Measurements from ENCODE around the gene SLC4A3. TPM values are rescaled to one million over a fixed set of nuclear protein-coding genes. Genes with fewer than 3 reads are reported as not detected.

SLC4A3 gene
- 0.47 TPM for total RNA-seq
- 6.9 TPM for polyA plus RNA-seq
- long read RNA-seq, donor 1: 0 reads
- long read RNA-seq, donor 2: 0 reads
- long read RNA-seq, donor 3: 0 reads
- long read RNA-seq, donor 4: 0 reads
- long read RNA-seq, donor 5: 0 reads
- long read RNA-seq, donor 6: 0 reads
- long read RNA-seq, donor 7: 0 reads
- long read RNA-seq, donor 8: 0 reads
- long read RNA-seq, donor 9: 0 reads
- long read RNA-seq, donor 10: 0 reads

GRCh38 chr2:219627103-219628100 is at the start of gene SLC4A3:
Gene SLC4A3 (plus strand): TSS chr2:219627630. CDS start chr2:219627993, 363 bp downstream.
- Histone ChIP-seq H3K4me3 (ENCODE audit: low read length in 2 of 2) (peak within 1 kb of the TSS; percentile 34 to 65), H3K27me3 (ENCODE audit: control insufficient read depth in 2 of 2, insufficient read depth in 1 of 2, low read length in 1 of 2) (peaks cover 15 to 74% of the 10 kb centered on the region in 2 donors), H3K4me1 (ENCODE audit: control insufficient read depth in 2 of 2, insufficient read depth in 2 of 2, low read length in 2 of 2) (peaks cover 9 to 19% of the 10 kb centered on the region in 2 donors), H3K9me3 (ENCODE audit: control insufficient read depth in 2 of 2, insufficient read depth in 1 of 2, low read length in 1 of 2) (peaks cover 0 to 4% of the 10 kb centered on the region in 2 donors), H3K36me3 (ENCODE audit: control insufficient read depth in 2 of 2, insufficient read depth in 2 of 2, low read length in 1 of 2) (no peaks in the 10 kb centered on the region), H3K27ac (ENCODE audit: low read depth in 1 of 2, low read length in 1 of 2) (no peak within 1 kb of the TSS)
- WGBS: 6% methylated on average over 103 of the region's 103 CpGs
- DNase-seq (ENCODE audit: low read depth in 6 of 9, low spot score in 9 of 9): peak in 1 of 9 donors; percentile 28

GRCh38 chr2:219578811-219579613 is 48.4 kb upstream of the SLC4A3 start:
- Histone ChIP-seq H3K4me1 (ENCODE audit: control insufficient read depth in 2 of 2, insufficient read depth in 2 of 2, low read length in 2 of 2) (peaks cover 0 to 6% of the 10 kb centered on the region in 2 donors), H3K9me3 (ENCODE audit: control insufficient read depth in 2 of 2, insufficient read depth in 1 of 2, low read length in 1 of 2) (no peaks in the 10 kb centered on the region), H3K4me3 (ENCODE audit: low read length in 2 of 2) (no peak overlapping the region), H3K27ac (ENCODE audit: low read depth in 1 of 2, low read length in 1 of 2) (no peak overlapping the region), H3K36me3 (ENCODE audit: control insufficient read depth in 2 of 2, insufficient read depth in 2 of 2, low read length in 1 of 2) (no peaks in the 10 kb centered on the region), H3K27me3 (ENCODE audit: control insufficient read depth in 2 of 2, insufficient read depth in 1 of 2, low read length in 1 of 2) (peaks cover 3 to 44% of the 10 kb centered on the region in 2 donors)
- WGBS: 95% methylated on average over 8 of the region's 8 CpGs
- DNase-seq (ENCODE audit: low read depth in 6 of 9, low spot score in 9 of 9): no peak

- DNase-seq (ENCODE audit: low read depth in 6 of 9, low spot score in 9 of 9): no peak
- Histone ChIP-seq H3K27ac (ENCODE audit: low read depth in 1 of 2, low read length in 1 of 2) (no peak overlapping the region), H3K4me1 (ENCODE audit: control insufficient read depth in 2 of 2, insufficient read depth in 2 of 2, low read length in 2 of 2) (peaks cover 0 to 6% of the 10 kb centered on the region in 2 donors), H3K9me3 (ENCODE audit: control insufficient read depth in 2 of 2, insufficient read depth in 1 of 2, low read length in 1 of 2) (no peaks in the 10 kb centered on the region), H3K4me3 (ENCODE audit: low read length in 2 of 2) (no peak overlapping the region), H3K36me3 (ENCODE audit: control insufficient read depth in 2 of 2, insufficient read depth in 2 of 2, low read length in 1 of 2) (no peaks in the 10 kb centered on the region), H3K27me3 (ENCODE audit: control insufficient read depth in 2 of 2, insufficient read depth in 1 of 2, low read length in 1 of 2) (peaks cover 3 to 25% of the 10 kb centered on the region in 2 donors)
- 91% methylated on average over 2 of the region's 2 CpGs for WGBS
Measured at GRCh38 chr2:219581346-219581745, 46.1 kb upstream of the SLC4A3 start.

GRCh38 chr2:219591091-219591490 is 36.3 kb upstream of the SLC4A3 start:
- H3K4me1 ChIP-seq (ENCODE audit: control insufficient read depth in 2 of 2, insufficient read depth in 2 of 2, low read length in 2 of 2): no peaks in the 10 kb centered on the region
- WGBS: 96% methylated on average over 4 of the region's 4 CpGs
- DNase-seq (ENCODE audit: low read depth in 6 of 9, low spot score in 9 of 9): no peak
- H3K9me3 ChIP-seq (ENCODE audit: control insufficient read depth in 2 of 2, insufficient read depth in 1 of 2, low read length in 1 of 2): no peaks in the 10 kb centered on the region
- H3K27ac ChIP-seq (ENCODE audit: low read depth in 1 of 2, low read length in 1 of 2): no peak overlapping the region
- no peaks in the 10 kb centered on the region for H3K36me3 ChIP-seq (ENCODE audit: control insufficient read depth in 2 of 2, insufficient read depth in 2 of 2, low read length in 1 of 2)
- no peak overlapping the region for H3K4me3 ChIP-seq (ENCODE audit: low read length in 2 of 2)
- no peaks in the 10 kb centered on the region for H3K27me3 ChIP-seq (ENCODE audit: control insufficient read depth in 2 of 2, insufficient read depth in 1 of 2, low read length in 1 of 2)

- Histone ChIP-seq H3K4me3 (ENCODE audit: low read length in 2 of 2) (no peak overlapping the region), H3K27ac (ENCODE audit: low read depth in 1 of 2, low read length in 1 of 2) (no peak overlapping the region), H3K9me3 (ENCODE audit: control insufficient read depth in 2 of 2, insufficient read depth in 1 of 2, low read length in 1 of 2) (no peaks in the 10 kb centered on the region), H3K36me3 (ENCODE audit: control insufficient read depth in 2 of 2, insufficient read depth in 2 of 2, low read length in 1 of 2) (no peaks in the 10 kb centered on the region), H3K4me1 (ENCODE audit: control insufficient read depth in 2 of 2, insufficient read depth in 2 of 2, low read length in 2 of 2) (peaks cover 4 to 6% of the 10 kb centered on the region in 2 donors), H3K27me3 (ENCODE audit: control insufficient read depth in 2 of 2, insufficient read depth in 1 of 2, low read length in 1 of 2) (no peaks in the 10 kb centered on the region)
- no peak for DNase-seq (ENCODE audit: low read depth in 6 of 9, low spot score in 9 of 9)
- WGBS: 94% methylated on average over 6 of the region's 6 CpGs
Measured at GRCh38 chr2:219592736-219593135, 34.7 kb upstream of the SLC4A3 start.

- Histone ChIP-seq H3K27me3 (ENCODE audit: control insufficient read depth in 2 of 2, insufficient read depth in 1 of 2, low read length in 1 of 2) (no peaks in the 10 kb centered on the region), H3K4me3 (ENCODE audit: low read length in 2 of 2) (no peak overlapping the region), H3K4me1 (ENCODE audit: control insufficient read depth in 2 of 2, insufficient read depth in 2 of 2, low read length in 2 of 2) (peaks cover 7 to 8% of the 10 kb centered on the region in 2 donors), H3K27ac (ENCODE audit: low read depth in 1 of 2, low read length in 1 of 2) (no peak overlapping the region), H3K9me3 (ENCODE audit: control insufficient read depth in 2 of 2, insufficient read depth in 1 of 2, low read length in 1 of 2) (no peaks in the 10 kb centered on the region), H3K36me3 (ENCODE audit: control insufficient read depth in 2 of 2, insufficient read depth in 2 of 2, low read length in 1 of 2) (no peaks in the 10 kb centered on the region)
- DNase-seq (ENCODE audit: low read depth in 6 of 9, low spot score in 9 of 9): no peak
- 100% methylated on average over 2 of the region's 2 CpGs for WGBS
Measured at GRCh38 chr2:219593154-219593553, 34.3 kb upstream of the SLC4A3 start.

- H3K4me1 ChIP-seq (ENCODE audit: control insufficient read depth in 2 of 2, insufficient read depth in 2 of 2, low read length in 2 of 2): peaks cover 16 to 23% of the 10 kb centered on the region in 2 donors
- H3K27ac ChIP-seq (ENCODE audit: low read depth in 1 of 2, low read length in 1 of 2): no peak overlapping the region
- no peaks in the 10 kb centered on the region for H3K27me3 ChIP-seq (ENCODE audit: control insufficient read depth in 2 of 2, insufficient read depth in 1 of 2, low read length in 1 of 2)
- H3K4me3 ChIP-seq (ENCODE audit: low read length in 2 of 2): no peak overlapping the region
- WGBS: 33% methylated on average over 3 of the region's 3 CpGs
- no peaks in the 10 kb centered on the region for H3K9me3 ChIP-seq (ENCODE audit: control insufficient read depth in 2 of 2, insufficient read depth in 1 of 2, low read length in 1 of 2)
- no peak for DNase-seq (ENCODE audit: low read depth in 6 of 9, low spot score in 9 of 9)
- H3K36me3 ChIP-seq (ENCODE audit: control insufficient read depth in 2 of 2, insufficient read depth in 2 of 2, low read length in 1 of 2): no peaks in the 10 kb centered on the region
Measured at GRCh38 chr2:219595256-219595655, 32.2 kb upstream of the SLC4A3 start.

GRCh38 chr2:219596954-219597551 is 30.4 kb upstream of the SLC4A3 start:
- no peaks in the 10 kb centered on the region for H3K27me3 ChIP-seq (ENCODE audit: control insufficient read depth in 2 of 2, insufficient read depth in 1 of 2, low read length in 1 of 2)
- H3K9me3 ChIP-seq (ENCODE audit: control insufficient read depth in 2 of 2, insufficient read depth in 1 of 2, low read length in 1 of 2): no peaks in the 10 kb centered on the region
- DNase-seq (ENCODE audit: low read depth in 6 of 9, low spot score in 9 of 9): no peak
- peak overlapping the region; percentile 84 to 96 for H3K27ac ChIP-seq (ENCODE audit: low read depth in 1 of 2, low read length in 1 of 2)
- H3K4me1 ChIP-seq (ENCODE audit: control insufficient read depth in 2 of 2, insufficient read depth in 2 of 2, low read length in 2 of 2): peaks cover 22 to 41% of the 10 kb centered on the region in 2 donors
- H3K4me3 ChIP-seq (ENCODE audit: low read length in 2 of 2): peak overlapping the region; percentile 92 to 95
- H3K36me3 ChIP-seq (ENCODE audit: control insufficient read depth in 2 of 2, insufficient read depth in 2 of 2, low read length in 1 of 2): peaks cover 7 to 13% of the 10 kb centered on the region in 2 donors
- 24% methylated on average over 19 of the region's 19 CpGs for WGBS

All from thymus (tissue), 14 donors.